HG03432 (cell line): ENCODE data around the gene NCOA6.
A peak's percentile ranks its signal among the peaks of the same experiment; 100 is the strongest.
"Not testable (repeated sequence)": the region's sequence is repeated elsewhere in the genome, so short reads cannot be mapped to it uniquely, and the experiment has no call there.

Experiments used
- ATAC-seq: cut with Tn5 transposase; IDR thresholded peaks from one replicate; pipeline ENCODE4 v1.9.1; 2021; ENCODE audit warnings: mild to moderate bottlenecking, moderate library complexity; ENCODE audit not compliant: unreplicated experiment

NCOA6 gene

DNA sequence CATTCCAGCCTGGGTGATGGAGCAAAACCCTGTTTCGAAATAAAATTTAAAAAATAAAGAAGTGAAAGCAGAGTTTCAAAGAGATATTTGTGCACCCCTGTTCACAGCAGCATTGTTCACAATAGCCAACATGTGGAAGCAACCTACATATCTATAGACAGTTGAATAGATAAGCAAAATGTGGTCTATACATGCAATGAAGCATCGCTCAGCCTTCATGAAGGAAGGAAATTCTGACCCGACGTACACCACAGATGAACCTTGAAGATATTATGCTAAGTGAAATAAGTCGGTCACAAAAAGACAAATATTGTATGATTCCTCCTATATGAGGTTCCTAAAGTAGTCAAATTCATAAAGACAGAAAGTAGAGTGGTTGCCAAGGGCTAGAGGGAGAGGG is 6.5 kb upstream of the NCOA6 start:
- no peak for ATAC-seq

DNA sequence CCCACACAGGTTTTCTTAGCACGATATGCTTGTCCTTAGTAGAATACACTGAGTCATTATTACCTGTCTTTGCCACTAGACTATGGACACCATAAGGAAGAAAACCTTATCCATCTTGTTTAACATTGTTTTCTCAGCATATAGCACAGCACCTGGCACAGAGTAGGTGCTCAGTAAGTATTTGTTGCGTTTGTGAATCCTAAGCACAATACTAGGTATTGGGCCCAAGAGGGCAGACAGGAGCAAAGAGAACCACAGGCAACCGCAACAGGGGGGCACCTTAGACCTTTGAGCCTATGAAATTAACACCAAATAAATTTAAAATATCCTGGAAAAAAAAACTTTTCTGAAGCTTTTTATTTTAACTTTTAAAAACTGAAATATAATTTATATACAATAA is 3.7 kb upstream of the NCOA6 start:
- ATAC-seq = no peak

DNA sequence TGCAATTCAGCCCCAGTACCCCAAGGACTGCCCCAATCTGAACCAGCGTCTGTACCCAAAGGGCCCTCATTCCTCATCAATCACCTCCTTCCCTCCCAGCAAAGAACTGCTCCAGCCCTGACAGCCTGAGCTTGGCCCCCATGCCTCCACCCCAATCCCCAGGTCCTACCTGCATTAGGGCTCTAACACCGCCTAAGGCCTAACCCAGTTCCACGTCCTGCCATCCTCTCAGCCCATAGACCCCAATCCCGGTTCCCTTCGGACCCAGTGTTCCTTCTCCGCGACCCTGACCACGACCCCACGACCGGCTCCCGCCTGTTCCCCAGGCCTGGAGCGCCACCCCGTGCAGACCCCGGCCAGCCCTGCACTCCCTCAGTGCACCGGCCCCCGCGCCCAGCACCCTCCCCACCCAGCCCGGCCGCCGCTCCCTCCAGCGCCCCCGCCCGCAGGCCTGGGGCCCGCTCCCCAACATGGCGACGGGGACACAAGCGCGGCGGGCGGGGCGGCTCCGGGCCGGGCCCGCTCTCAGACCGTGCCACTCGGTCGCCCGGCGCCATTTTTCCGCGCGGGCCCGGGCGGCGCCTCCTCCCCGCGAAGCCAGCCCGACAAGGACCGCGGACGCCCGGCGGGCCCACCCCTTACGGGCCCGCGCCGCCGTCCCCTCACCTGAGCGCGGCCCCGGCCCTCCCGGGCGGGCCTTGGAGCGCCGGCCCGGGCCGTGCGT is 483 bp downstream of the NCOA6 start:
- ATAC-seq = peak; percentile 77

DNA sequence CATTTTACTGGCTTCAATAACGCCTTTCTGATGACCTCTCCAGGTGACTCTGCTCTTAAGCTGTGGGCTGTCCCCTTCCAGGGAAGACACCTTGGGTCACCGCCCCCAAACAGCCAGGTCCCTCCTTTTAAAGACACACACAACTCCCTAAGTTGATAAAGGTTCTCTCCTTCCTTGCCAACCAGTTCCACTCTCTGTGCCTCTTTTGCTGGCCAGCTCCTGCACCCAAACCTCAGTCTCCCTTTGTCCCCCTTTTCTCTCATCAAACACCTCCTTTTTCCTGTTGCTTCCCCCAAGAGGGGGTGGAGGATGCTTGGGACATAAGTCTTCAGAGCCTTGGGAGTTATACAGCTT is 1.0 kb downstream of the NCOA6 start:
- ATAC-seq = peak; percentile 43

DNA sequence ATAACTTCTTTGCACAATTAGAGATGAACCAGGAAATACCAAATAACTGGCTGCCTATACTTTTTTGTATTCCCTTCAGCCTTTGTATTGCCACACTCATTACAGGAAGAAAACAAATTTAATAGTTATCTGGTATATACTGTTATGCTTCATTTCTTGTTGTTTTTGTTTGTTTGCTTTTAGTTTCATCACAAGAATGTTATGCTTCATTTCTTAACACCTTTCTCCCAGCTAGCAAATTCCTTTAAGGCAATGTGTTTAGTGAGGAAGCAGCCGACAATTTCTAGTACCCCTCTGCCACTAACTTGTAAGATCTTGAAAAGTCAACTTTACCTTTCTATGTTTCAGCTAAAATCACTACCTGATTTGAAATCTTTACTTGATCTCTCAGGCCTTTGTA is 1.4 kb downstream of the NCOA6 start:
- ATAC-seq = no peak

DNA sequence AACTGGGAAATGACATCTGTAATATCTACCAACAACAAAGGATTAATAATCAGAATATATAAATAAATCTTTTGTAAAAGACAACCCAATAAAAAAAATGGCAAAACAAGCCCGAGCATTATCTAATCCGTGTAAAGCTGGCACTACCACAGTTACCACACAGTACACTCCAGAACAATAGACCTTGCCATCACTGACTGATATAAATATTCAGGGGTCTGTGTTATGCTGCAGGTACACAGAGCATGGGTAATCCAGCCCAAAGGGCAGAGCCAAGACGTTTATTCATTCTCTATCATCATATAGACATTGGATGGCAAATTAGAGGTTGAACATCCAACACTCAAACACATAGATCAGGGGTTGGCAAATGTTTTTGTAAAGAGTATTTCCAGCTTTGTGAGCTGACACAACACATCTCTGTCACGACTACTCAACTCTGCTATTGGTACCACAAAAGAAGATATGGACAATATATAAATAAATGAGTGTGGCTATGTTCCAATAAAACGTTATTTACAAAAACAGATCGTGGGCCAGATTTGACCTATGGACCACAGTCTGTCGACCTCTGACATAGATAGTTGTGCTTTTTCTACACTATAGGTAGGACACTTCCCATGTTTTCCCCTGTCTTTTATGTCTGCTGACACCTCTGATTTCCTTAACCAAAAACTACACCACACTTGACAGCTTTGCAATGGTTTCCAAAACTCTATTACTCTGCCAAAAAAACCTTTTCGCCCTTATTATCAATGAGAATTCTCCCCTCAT is 4.5 kb downstream of the NCOA6 start:
- ATAC-seq = no peak

DNA sequence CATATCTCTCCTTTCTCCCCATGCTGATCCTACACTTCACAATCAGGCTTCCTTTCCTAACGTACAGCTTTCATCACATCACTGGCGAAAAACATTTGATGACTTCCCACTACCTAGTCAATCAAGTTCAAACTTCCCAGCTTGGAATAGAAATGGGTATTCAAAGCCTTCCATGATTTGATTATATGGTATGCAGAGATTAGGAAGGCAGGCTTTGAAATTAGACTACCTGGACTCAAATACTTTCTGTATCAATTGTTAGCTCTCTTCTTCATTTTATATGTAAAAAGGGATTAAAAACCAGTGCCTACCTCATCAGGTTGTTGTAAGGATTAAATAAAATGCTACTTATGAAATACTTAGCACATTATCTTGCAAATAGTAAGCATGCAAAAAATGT is 7.7 kb downstream of the NCOA6 start:
- no peak for ATAC-seq

DNA sequence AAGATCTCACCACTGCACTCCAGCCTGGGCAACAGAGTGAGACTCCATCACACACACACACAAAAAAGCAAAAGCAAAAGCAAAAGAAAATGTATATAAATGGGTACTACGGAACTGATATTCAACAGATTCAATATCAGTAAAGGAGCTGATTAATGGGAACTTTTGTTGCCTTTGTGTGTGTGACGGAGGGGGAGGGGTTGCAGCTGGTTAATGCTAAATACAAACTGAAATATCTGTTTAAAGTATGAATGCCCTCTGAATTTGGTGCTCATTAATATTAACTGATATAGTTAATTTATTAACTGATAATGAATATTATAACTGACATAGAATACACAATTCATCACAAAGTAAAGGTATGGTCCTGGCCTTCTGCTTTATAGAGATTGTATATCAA is 8.4 kb downstream of the NCOA6 start:
- ATAC-seq = no peak

DNA sequence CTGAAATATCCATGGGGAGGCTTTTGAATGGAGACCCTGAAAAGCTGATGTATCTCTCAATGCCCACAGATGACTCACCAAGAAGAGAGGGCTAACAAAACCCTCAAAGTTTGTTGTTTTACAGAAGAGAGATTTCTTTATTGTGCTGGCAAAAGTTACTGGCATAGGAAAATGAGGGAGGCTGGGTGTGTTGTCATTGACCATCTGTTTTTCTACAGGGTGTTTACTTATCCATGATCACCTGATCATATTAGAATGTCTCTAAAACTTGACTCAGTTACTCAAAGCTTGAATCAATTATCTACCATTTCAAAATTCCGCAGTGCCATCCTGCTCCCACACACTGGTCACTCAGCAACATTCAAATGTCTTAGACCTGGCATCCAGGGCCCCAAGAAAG is 9.8 kb downstream of the NCOA6 start:
- ATAC-seq = no peak

DNA sequence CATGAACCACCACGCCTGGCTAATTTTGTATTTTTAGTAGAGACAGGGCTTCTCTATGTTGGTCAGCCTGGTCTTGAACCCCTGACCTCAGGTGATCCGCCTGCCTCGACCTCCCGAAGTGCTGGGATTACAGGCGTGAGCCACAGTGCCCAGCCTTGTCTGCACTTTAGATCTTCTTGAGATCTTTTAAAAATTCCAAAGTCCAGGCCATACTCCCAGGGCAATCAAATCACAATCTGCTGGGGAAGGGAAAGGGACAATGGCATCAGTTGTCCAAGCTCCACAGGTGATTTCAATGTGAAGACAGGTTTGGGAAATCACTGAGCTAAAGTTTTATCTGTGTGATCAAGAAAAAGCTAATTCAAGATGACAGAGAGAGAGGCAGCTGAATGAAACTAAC is 16.9 kb downstream of the NCOA6 start:
- ATAC-seq = no peak

DNA sequence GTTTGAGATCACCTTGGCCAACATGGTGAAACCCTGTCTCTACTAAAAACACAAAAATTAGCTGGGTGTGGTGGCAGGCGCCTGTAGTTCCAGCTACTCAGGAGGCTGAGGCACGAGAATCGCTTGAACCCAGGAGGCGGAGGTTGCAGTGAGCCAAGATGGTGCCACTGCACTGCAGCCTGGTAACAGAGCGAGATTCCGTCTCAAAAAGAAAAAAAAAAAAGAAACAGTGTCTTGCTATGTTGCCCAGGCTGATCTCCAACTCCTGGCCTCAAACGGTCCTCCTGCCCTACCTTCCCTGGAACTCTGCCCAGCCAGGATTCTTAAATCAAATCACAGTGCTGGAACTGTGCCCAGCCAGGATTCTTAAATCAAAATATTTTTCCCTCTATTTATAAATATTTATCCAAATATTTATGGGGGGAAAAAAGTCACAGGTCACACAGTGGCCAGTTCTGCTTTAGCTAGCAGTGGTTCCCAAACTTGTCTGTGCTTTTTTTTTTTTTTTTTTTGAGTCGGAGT is 17.4 kb downstream of the NCOA6 start:
- ATAC-seq = not testable (repeated sequence)

DNA sequence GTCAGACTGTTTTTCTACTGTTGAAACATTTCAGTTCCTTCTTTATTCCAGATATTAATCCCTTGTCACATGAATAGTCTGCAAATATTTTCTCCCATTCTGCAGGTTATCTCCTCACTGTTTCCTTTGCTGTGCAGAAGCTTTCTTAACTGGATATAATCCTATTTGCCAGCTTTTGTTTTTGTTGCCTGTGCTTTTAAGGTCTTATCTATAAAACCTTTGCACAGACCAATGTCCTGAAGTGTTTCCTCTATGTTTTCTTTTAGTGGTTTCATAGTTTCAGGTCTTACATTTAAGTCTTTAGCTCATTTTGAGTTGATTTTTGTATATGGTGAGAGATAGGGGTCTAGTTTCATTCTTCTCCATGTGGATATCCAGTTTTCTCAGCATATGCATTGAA is 19.2 kb downstream of the NCOA6 start:
- no peak for ATAC-seq

DNA sequence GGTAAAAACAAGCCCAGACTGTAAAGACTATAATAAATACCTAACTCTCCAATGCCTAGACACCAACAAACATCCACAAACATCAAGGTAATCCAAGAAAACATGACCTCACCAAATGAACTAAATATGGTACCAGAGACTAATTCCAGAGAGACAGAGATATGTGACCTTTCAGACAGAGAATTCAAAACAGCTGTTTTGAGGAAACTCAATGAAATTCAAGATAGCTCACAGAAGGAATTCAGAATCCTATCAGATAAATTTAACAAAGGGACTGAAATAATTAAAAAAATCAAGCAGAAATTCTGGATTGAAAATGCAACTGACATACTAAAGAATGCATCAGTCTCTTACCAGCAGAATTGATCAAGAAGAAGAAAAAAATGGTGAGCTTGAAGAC is 26.6 kb downstream of the NCOA6 start:
- no peak for ATAC-seq

DNA sequence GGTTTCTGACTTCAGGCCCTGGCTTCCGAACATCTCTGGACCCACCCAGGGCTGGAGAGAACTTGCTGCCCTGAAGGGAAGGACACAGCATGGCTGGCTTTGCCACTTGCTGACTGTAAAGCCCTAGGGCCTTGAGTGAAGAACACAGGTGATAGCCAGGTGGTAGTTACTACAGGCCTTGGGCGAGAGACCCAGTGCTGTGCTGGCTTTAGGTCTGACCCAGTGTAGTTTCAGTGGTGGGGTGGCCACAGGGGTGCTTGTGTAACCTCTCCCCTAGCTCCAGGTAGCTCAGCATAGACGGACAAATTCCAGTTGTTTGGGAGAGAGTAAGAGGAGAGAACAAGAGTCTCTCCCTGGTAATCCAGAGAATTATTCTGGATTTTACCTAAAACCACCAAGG is 27.1 kb downstream of the NCOA6 start:
- ATAC-seq = no peak

DNA sequence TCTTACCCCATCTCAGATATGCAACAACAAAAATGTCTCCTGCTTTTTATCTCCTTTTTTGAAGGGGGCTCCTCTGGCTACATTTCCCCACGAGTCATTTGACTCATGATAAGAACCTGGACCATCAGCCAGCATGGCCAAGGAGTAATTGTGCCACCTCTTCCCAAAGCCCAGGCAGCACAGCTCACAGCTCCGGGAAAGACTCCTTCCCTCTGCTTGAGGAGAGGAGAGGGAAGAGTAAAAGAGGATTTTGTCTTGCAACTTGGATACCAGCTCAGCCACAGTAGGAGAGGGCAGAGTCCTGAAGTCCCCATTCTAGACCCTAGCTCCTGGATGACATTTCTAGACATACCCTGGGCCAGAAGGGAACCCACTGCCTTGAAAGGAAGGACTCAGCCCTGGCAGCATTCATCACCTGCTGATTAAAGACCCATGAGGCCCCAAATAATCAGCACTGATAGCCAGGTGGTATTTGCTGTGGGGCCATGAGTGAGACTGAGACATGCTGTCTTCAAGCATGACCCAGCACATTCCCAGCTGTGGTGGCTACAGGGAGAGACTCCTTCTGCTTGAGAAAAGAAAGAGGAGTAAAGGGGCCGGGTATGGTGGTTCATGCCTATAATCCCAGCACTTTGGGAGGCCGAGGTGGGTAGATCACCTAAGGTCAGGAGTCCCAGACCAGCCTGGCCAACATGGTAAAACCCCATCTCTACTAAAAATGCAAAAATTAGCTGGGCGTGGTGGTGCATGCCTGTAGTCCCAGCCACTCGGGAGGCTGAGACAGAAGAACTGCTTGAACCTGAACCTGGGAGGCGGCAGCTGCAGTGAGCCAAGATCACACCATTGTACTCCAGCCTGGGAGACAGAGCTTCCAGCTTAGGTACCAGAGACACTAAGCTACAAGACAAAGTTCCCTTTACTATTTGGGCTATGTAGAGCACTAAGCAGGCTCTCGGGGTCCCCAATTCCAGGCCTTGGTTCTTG is 28.1 kb downstream of the NCOA6 start:
- no peak for ATAC-seq

DNA sequence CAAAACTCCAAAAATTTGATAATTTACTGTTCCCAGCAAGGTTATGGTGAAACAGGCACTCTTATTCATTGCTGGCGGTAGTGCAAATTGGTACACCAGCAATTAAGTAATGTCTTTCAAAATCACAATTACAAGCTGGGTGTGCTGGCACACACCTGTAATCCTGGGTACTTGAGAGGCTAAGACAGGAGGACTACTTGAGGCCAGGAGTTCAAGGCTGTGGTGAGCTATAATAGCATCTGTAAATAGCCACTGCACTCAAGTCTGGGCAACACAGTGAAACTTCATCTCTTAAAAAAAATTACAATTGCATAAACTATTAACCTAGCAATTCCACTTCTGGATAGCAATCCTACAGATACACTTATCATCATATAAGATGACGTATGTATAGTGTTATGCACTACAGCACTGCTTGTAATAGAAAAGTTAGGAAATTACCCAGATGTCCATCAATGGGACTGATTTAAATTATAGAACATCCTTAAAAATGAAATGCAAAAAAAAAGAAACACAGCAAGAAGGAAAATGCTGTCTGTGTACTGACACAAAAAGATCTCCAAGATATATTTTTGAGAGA is 31.4 kb downstream of the NCOA6 start:
- no peak for ATAC-seq

DNA sequence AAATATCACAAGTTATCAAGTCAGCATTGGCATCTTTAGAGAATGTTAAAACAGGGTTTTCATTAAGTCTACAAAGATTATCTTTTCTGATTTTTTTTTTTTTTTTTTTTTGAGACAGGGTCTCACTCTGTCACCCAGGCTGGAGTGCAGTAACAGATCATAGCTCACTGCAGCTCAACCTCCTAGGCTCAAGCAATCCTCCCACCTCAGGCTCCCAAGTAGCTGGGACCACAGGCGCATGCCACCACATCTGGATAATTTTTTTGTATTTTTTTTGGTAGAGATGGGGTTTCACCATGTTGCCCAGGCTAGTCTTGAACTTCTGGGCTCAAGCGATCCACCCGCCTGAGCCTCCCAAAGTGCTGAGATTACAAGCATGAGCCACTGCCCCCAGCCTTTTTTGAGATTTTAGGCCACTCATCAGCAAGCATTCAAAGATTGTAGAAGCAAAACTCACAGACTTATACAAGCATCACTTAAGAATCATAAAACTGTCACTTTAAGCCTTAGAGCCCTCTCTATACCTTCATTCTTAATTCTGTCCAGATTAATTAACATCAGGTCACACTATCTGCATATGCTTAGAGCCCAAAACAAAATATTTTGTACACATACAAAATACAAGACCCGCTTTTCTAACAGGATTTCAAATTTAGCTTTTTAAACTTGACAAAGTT is 32.6 kb downstream of the NCOA6 start:
- no peak for ATAC-seq

DNA sequence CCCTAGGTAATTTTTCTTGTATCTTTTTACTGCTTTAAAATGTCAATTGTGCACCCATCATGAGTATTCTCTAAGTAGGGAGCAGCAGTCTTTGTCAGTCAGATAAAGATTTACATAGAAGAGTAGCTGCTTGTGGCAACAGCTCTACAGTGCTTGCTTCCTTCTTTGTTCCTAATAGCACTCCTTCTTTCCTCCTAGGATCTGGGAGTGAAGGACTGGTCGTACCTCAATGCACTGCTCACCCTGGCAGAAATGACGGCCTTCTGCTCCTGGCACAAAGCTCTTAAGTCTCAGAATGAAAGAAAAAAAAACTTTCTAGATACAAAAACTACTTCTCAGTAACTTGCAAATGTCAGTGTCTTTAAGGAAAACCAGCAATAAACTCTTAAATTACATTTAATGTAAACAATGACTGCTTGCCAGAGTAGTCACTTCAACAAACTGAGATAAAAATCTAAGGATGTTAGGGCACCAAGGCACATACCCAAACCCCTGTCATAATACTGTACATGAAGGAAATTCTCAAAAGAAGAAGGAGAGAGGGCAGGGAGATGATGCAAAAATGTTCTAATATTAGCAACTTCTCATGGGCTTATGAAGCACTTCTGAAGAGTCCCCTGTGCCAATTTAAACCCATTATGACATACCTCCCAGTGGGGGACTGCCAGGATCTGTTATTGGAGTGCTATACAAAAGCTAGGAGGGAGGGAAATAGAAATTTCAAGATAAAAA is 34.0 kb downstream of the NCOA6 start:
- no peak for ATAC-seq

DNA sequence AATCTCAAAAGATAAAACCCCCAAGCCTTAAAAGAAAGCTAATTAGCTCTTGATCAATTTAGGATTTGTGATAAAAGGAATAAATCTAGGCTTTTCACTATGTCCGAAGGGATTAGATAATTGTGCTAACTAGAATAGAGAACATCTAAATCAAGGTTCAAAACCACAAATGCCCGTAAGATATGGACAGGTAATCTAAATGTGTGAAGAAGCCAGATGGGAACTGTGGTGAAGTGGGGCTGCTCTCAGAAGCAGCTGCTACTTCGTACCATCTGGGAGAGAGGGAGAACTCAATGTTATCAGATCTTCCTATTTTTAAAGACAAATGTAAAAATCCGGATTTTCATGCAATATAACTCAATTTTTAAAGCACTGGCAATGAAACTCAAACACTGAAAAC is 44.2 kb downstream of the NCOA6 start:
- no peak for ATAC-seq

DNA sequence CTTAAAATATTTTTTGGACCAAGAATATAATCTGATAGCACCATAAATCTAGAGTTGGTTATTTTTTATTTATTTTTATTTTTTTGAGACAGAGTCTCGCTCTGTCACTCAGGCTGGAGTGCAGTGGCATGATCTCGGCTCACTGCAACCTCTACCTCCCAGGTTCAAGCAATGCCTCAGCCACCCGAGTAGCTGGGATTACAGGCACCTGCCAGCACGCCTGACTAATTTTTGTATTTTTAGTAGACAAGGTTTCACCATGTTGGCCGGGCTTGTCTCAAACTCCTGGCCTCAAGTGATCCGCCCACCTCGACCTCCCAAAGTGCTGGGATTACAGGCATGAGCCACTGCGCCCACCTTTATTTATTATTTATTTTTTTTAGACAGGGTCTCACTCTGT is 45.2 kb downstream of the NCOA6 start:
- ATAC-seq = not testable (repeated sequence)
